Loucy (cell line): ENCODE data around the gene MEGF9.

Experiments used
- H2AFZ ChIP-seq: fragments of 200-600 bp; sonication (generic); 2 replicates; pipeline ENCODE4 v1.6.0; 2016; ENCODE audit warnings: antibody characterized with exemption, mild to moderate bottlenecking, low read length, moderate library complexity
- H3F3A ChIP-seq: fragments of 200-600 bp; 2 replicates; pipeline ENCODE4 v1.6.0; 2016; ENCODE audit warnings: antibody characterized with exemption, low read depth, mild to moderate bottlenecking
- H3K27me3 ChIP-seq: fragments of 200-600 bp; sonication (generic); 2 replicates; pipeline ENCODE4 v1.6.1; 2014; ENCODE audit warnings: low read length, mild to moderate bottlenecking; ENCODE audit not compliant: insufficient read depth, poor library complexity, severe bottlenecking
- H3K36me3 ChIP-seq: fragments of 200-600 bp; sonication (generic); 2 replicates; pipeline ENCODE4 v1.6.1; 2016; ENCODE audit warnings: low read length; ENCODE audit not compliant: insufficient read depth
- H3K4me1 ChIP-seq: fragments of 200-600 bp; sonication (generic); 2 replicates; pipeline ENCODE4 v1.5.1; 2014; ENCODE audit warnings: low read length, mild to moderate bottlenecking; ENCODE audit not compliant: insufficient read depth, poor library complexity, severe bottlenecking
- H3K4me2 ChIP-seq: fragments of 200-600 bp; sonication (generic); 2 replicates; pipeline ENCODE4 v1.6.0; 2014; ENCODE audit warnings: antibody characterized with exemption, low read length, low read depth, mild to moderate bottlenecking; ENCODE audit not compliant: poor library complexity, severe bottlenecking
- H3K4me3 ChIP-seq: fragments of 200-600 bp; sonication (generic); 2 replicates; pipeline ENCODE4 v1.5.1; 2014; ENCODE audit warnings: low read length, mild to moderate bottlenecking, mixed read lengths; ENCODE audit not compliant: poor library complexity, severe bottlenecking
- H3K79me2 ChIP-seq: fragments of 200-600 bp; sonication (generic); 2 replicates; pipeline ENCODE4 v1.6.1; 2014; ENCODE audit warnings: low read length; ENCODE audit not compliant: insufficient read depth
- H3K9ac ChIP-seq: fragments of 200-600 bp; sonication (generic); 2 replicates; pipeline ENCODE4 v1.6.0; 2014; ENCODE audit warnings: mild to moderate bottlenecking, low read depth, low read length, moderate library complexity; ENCODE audit not compliant: poor library complexity, severe bottlenecking
- H3K9me2 ChIP-seq: fragments of 200-600 bp; sonication (generic); replicated peaks from 2 replicates; pipeline ENCODE4 v1.6.1; 2016; ENCODE audit warnings: low read depth, low read length, mixed read lengths
- H3K9me3 ChIP-seq: fragments of 200-600 bp; sonication (generic); 2 replicates; pipeline ENCODE4 v1.6.1; 2014; ENCODE audit warnings: mild to moderate bottlenecking, antibody characterized with exemption, low read length, low read depth; ENCODE audit not compliant: insufficient read depth
- H4K20me1 ChIP-seq: fragments of 200-600 bp; sonication (generic); 2 replicates; pipeline ENCODE4 v1.6.0; 2014; ENCODE audit warnings: antibody characterized with exemption, low read length, mild to moderate bottlenecking; ENCODE audit not compliant: insufficient read depth, poor library complexity, severe bottlenecking
- EZH2phosphoT487 ChIP-seq: fragments of 200-600 bp; IDR thresholded peaks from 2 replicates; pipeline ENCODE4 v1.6.1; 2018; ENCODE audit warnings: antibody characterized with exemption, mild to moderate bottlenecking, moderate library complexity, borderline replicate concordance
- TF ChIP-seq, protein P1 (sequence below): fragments of 200-600 bp; sonication (generic); conservative IDR thresholded peaks from 2 replicates; pipeline ENCODE4 v1.5.1; 2014; ENCODE audit warnings: mild to moderate bottlenecking, antibody characterized with exemption, low read length

MEGF9 gene

DNA sequence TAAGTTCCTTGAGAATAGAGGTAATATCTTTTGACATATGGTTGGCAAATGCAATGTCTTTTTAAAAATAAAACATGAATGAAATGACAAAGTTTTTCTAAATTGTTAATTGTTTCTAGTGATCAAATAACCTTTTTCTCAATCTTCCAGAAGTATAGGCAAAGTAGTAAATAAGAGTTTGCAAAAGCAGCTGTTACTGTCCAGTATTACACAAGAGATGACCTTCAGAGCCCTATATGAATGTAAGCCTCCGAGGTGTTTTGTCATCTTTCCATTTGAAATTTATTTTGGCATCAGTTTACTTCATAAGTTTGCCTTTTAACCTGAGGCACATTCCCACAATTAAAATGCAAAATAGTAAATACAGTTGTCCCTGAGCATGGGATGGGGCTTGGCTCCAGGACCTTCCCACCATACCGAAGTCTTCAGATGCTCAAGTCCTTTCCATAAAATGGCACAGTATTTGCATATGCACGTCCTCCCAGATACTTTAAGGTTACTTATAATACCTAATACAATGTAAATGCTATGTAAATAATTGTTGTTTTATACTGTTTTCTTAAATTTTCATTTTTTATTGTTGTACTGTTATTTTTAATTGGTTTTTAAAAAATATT is 65.6 kb downstream of the MEGF9 start:
- H3K9me2 ChIP-seq, result no peaks in the 10 kb centered on the region
- no peak overlapping the region for H2AFZ ChIP-seq
- TF ChIP-seq, protein P1, sequence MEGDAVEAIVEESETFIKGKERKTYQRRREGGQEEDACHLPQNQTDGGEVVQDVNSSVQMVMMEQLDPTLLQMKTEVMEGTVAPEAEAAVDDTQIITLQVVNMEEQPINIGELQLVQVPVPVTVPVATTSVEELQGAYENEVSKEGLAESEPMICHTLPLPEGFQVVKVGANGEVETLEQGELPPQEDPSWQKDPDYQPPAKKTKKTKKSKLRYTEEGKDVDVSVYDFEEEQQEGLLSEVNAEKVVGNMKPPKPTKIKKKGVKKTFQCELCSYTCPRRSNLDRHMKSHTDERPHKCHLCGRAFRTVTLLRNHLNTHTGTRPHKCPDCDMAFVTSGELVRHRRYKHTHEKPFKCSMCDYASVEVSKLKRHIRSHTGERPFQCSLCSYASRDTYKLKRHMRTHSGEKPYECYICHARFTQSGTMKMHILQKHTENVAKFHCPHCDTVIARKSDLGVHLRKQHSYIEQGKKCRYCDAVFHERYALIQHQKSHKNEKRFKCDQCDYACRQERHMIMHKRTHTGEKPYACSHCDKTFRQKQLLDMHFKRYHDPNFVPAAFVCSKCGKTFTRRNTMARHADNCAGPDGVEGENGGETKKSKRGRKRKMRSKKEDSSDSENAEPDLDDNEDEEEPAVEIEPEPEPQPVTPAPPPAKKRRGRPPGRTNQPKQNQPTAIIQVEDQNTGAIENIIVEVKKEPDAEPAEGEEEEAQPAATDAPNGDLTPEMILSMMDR, result no peak
- no peak for TF ChIP-seq EZH2phosphoT487
- no peaks in the 10 kb centered on the region for H3K9me3 ChIP-seq
- H3K4me2 ChIP-seq, result no peak overlapping the region
- no peak overlapping the region for H3K4me3 ChIP-seq
- H3K79me2 ChIP-seq, result no peaks in the 10 kb centered on the region
- no peaks in the 10 kb centered on the region for H3K27me3 ChIP-seq
- peaks cover 5% of the 10 kb centered on the region; the same call in 1 of the 2 replicates for H3F3A ChIP-seq
- H3K36me3 ChIP-seq, result no peaks in the 10 kb centered on the region
- H4K20me1 ChIP-seq, result no peaks in the 10 kb centered on the region
- H3K9ac ChIP-seq, result no peak overlapping the region
- H3K4me1 ChIP-seq, result peaks cover 17% of the 10 kb centered on the region

DNA sequence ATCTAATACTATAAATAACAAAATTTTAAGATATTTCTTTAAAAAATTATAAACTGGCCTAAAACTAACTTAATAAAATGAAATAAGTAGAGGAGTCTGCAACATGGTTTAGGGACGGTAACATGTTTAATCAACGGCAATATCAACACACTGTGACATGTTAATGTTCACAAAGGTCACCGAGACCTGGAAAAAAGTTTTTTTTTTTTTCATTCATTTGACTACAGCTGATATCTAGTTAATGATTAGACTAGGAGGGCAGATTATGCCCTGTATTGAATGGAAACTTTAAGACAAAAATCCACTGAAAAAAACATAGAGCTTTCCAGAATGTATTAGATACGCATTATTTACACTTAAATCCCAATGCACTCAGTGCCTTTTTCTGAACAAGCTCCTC is 67.3 kb downstream of the MEGF9 start:
- H3F3A ChIP-seq, result peaks cover 5% of the 10 kb centered on the region; the same call in 1 of the 2 replicates
- no peaks in the 10 kb centered on the region for H3K36me3 ChIP-seq
- no peaks in the 10 kb centered on the region for H4K20me1 ChIP-seq
- TF ChIP-seq, protein P1, result no peak
- TF ChIP-seq EZH2phosphoT487, result no peak
- H3K4me2 ChIP-seq, result no peak overlapping the region
- H3K27me3 ChIP-seq, result no peaks in the 10 kb centered on the region
- H3K9me2 ChIP-seq, result no peaks in the 10 kb centered on the region
- no peak overlapping the region for H2AFZ ChIP-seq
- H3K79me2 ChIP-seq, result no peaks in the 10 kb centered on the region
- H3K9ac ChIP-seq, result no peak overlapping the region
- no peaks in the 10 kb centered on the region for H3K9me3 ChIP-seq
- no peak overlapping the region for H3K4me3 ChIP-seq
- H3K4me1 ChIP-seq, result peaks cover 20% of the 10 kb centered on the region

DNA sequence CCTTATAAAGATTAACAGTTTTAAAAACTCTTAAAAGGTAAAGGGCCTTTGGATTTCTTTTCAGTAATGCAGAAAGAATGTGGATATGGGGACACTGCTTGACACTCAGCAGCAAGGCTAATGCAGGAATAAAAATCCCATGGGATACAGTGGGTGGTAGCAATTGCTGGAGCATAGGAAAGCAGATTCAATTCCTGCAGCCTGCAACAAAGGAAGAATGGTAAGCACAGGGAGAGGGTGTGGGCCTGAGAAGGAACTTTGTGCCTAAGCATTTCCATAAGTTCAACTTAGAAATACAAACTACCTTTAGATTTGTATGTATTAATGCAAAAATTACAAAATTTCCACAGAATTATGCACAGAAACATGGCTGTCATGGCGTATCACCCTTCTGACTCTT is 68.5 kb downstream of the MEGF9 start:
- Histone ChIP-seq H3K9me3 (no peaks in the 10 kb centered on the region), H3K27me3 (no peaks in the 10 kb centered on the region), H2AFZ (no peak overlapping the region), H3F3A (peaks cover 5% of the 10 kb centered on the region; the same call in 1 of the 2 replicates), H3K4me3 (no peak overlapping the region), H3K9me2 (no peaks in the 10 kb centered on the region), H3K79me2 (no peaks in the 10 kb centered on the region), H3K9ac (no peak overlapping the region), H3K4me2 (no peak overlapping the region), H3K36me3 (no peaks in the 10 kb centered on the region), H3K4me1 (peaks cover 20% of the 10 kb centered on the region), H4K20me1 (no peaks in the 10 kb centered on the region)
- TF ChIP-seq, protein P1, result no peak
- TF ChIP-seq EZH2phosphoT487, result no peak
